ENCODE results near the gene ZDHHC14. TPM values are rescaled to one million over a fixed set of nuclear protein-coding genes. Genes with fewer than 3 reads are reported as not detected.

The ZDHHC14 gene
- total RNA-seq, 4 donors from 2014 or later: 6.5 to 10.4 (median 8.0) TPM

- TF ChIP-seq CTCF (IDR thresholded peaks at IDR 0.05; ENCODE audit: low read depth): no peak
Observed at GRCh38 chr6:157370755-157371154, 10.2 kb upstream of the ZDHHC14 start.

DNA sequence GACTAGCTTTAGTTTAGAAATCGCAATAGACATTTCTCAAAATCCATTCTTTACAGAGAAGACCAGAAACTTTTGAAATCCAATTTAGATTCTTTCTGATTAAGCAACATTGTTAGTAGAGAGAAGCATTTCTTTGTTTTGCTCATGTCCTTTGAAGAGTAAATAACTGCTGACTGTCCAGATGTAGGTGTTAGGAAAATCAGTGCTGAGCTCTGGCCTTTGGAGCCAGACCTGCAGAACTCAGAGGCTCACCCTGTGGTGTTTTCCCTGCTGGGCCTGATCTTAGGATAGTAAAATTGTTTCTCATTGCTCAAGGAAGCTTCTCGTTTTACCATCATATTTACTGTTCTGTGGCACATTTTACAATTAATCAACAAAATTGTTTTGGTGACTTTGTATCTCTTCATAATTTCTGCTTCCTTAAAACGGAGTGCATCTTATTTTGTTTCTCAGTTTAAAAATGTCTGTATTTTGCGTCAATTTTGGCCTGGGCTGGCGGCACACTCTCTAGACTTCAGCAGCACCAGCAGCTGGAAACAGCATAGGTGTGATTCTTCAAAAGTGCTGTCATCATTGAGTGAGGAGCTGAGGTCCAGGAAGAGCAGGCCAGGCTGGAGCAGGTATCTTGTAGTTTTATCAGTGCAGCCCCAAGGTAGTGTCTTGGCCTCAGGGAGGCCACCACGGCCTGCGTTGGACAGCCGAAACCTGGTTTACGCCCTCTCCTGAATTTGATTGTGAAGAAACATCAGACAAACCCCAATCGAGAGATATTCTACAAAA, 8.3 kb upstream of the ZDHHC14 start:
- no peak for TF ChIP-seq CTCF (IDR thresholded peaks at IDR 0.05; ENCODE audit: low read depth)

DNA sequence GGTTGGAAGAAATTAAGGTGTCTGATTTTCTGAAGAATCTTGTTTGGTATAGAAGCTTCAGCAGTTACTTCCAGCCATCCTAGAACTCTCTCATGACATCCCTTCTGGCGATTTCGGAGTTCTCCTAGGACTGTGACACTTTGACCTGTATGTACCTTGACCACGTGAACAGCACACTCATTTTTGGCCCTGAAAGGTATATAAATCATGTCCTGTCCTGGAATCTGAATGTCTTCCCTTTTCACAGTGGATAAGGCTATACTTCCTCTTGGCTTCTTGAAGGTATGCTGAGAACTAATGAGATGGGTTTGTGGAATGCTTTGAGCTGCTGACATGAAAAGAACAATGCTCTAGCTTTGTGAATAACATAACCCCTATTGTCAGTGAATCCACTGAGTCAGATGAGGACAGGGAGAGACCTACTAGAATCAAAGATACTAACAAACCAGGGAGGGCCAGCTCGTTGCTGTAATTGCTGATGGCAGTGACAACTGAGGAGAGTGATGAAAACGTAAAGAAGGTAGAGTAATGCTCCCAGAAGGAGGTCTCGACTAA, 6.0 kb upstream of the ZDHHC14 start:
- TF ChIP-seq CTCF (IDR thresholded peaks at IDR 0.05; ENCODE audit: low read depth): no peak

- TF ChIP-seq CTCF (IDR thresholded peaks at IDR 0.05; ENCODE audit: low read depth): no peak
Observed at GRCh38 chr6:157376241-157376640, 4.7 kb upstream of the ZDHHC14 start.

DNA sequence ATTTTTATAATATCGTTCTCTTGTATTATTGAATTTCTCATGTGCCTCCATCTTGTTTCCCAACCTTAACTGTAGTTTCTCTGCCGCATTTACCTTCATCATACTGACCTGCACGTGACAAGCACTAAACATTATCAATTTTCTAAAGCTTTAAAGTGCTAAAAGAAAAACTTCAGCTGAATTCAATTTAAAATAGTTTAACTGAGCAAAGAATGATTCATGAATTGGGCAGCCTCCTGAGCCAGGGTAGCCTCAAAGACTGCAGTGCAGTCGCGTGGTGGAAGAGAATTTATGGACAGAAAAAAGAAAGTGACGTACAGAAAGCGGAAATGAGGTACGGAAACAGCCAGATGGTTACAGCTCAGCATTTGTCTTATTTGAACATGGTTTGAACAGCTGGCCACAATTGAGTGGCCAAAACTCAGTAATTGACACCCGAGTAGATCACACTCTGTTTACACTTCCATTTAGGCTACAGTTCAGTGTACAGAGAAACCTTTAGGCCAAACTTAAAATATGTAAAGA, 4.2 kb upstream of the ZDHHC14 start:
- no peak for TF ChIP-seq CTCF (IDR thresholded peaks at IDR 0.05; ENCODE audit: low read depth)

- TF ChIP-seq CTCF (IDR thresholded peaks at IDR 0.05; ENCODE audit: low read depth): no peak
Observed at GRCh38 chr6:157379656-157380457, 1.1 kb upstream of the ZDHHC14 start.

- no peak for TF ChIP-seq CTCF (IDR thresholded peaks at IDR 0.05; ENCODE audit: low read depth)
Observed at GRCh38 chr6:157380458-157380778, 572 bp upstream of the ZDHHC14 start.
